ENCODE measurements around the gene EXT2.

- TF ChIP-seq POLR2A (IDR thresholded peaks at IDR 0.05) (no peak), CTCF (IDR thresholded peaks at IDR 0.05) (no peak)
Observed at GRCh38 chr11:44191322-44192016, 96.0 kb downstream of the EXT2 start.
